Common myeloid progenitor, CD34-positive (primary cell): ENCODE data around the gene SPNS1.
"Not testable (repeated sequence)": the region's sequence is repeated elsewhere in the genome, so short reads cannot be mapped to it uniquely, and the experiment has no call there.

ENCODE experiments used
- CTCF ChIA-PET: fragments of 350-600 bp; sonication (Branson Sonifier 250); formaldehyde crosslinking; loops from one replicate; lab custom pipeline; 2021; ENCODE audit warnings: antibody characterized with exemption; lab: Charles Lee
- POLR2A ChIA-PET: fragments of 350-600 bp; sonication (Branson Sonifier 250); formaldehyde crosslinking; loops from one replicate; lab custom pipeline; 2021; ENCODE audit warnings: antibody characterized with exemption; lab: Charles Lee
- DNase-seq, 3 donors: peaks; one replicate each; pipeline versions ENCODE4 v3.0.0 to v3.0.0-alpha.2; 2013
- H3K27ac ChIP-seq, 2 experiments: 1 replicate in 1 of 2; 2 replicates in 1 of 2; pipeline ENCODE4 v1.7.0; 2013; ENCODE audit warnings: inconsistent platforms in 2 of 2, low read length in 2 of 2, mild to moderate bottlenecking in 2 of 2, low read depth in 1 of 2, moderate library complexity in 1 of 2; ENCODE audit not compliant: severe bottlenecking in 2 of 2, insufficient read depth in 1 of 2, poor library complexity in 1 of 2
- H3K27me3 ChIP-seq, 5 experiments: replicated peaks in 2 of 5; 1 replicate in 3 of 5; 2 replicates in 2 of 5; pipeline versions ENCODE4 v1.6.1 to v1.7.0; 2013; ENCODE audit warnings: low read length in 4 of 5, mild to moderate bottlenecking in 2 of 5, moderate library complexity in 2 of 5, inconsistent platforms in 1 of 5; ENCODE audit not compliant: insufficient read depth in 5 of 5, control insufficient read depth in 4 of 5
- H3K36me3 ChIP-seq, 4 experiments: 1 replicate in 2 of 4; 2 replicates in 2 of 4; pipeline versions ENCODE4 v1.6.1 to v1.7.0; 2013; ENCODE audit warnings: low read length in 3 of 4, control low read depth in 1 of 4, mild to moderate bottlenecking in 1 of 4; ENCODE audit not compliant: control insufficient read depth in 4 of 4, insufficient read depth in 4 of 4
- H3K4me1 ChIP-seq, 4 experiments: 1 replicate in 3 of 4; 2 replicates in 1 of 4; pipeline versions ENCODE4 v1.6.1 to v1.7.1; 2013; ENCODE audit warnings: low read length in 3 of 4, mild to moderate bottlenecking in 3 of 4, control low read depth in 1 of 4, inconsistent platforms in 1 of 4, moderate library complexity in 1 of 4; ENCODE audit not compliant: control insufficient read depth in 4 of 4, insufficient read depth in 4 of 4; ENCODE audit errors: control extremely low read depth in 1 of 4
- H3K4me3 ChIP-seq, 7 experiments: 1 replicate in 4 of 7; 2 replicates in 3 of 7; pipeline versions ENCODE4 v1.5.1 to v1.7.0; 2013; ENCODE audit warnings: mild to moderate bottlenecking in 7 of 7, low read length in 6 of 7, moderate library complexity in 6 of 7, inconsistent platforms in 2 of 7, low read depth in 2 of 7, control low read depth in 1 of 7; ENCODE audit not compliant: insufficient read depth in 4 of 7, control insufficient read depth in 1 of 7; ENCODE audit errors: extremely low read depth in 1 of 7
- H3K9me3 ChIP-seq, 5 experiments: 1 replicate in 4 of 5; 2 replicates in 1 of 5; pipeline versions ENCODE4 v1.6.1 to v1.7.1; 2013; ENCODE audit warnings: low read length in 4 of 5, mild to moderate bottlenecking in 2 of 5, inconsistent platforms in 1 of 5, low read depth in 1 of 5, moderate library complexity in 1 of 5; ENCODE audit not compliant: control insufficient read depth in 4 of 5, insufficient read depth in 2 of 5; ENCODE audit errors: control extremely low read depth in 1 of 5
- WGBS: methylation state at CpG from one replicate; pipeline ENCODE4 v1.1.5; 2013; ENCODE audit not compliant: insufficient coverage; 5-methylcytosine and 5-hydroxymethylcytosine counted together

The SPNS1 gene

GRCh38 chr16:28974007-28974436, 556 bp upstream of the SPNS1 start:
- ChIA-PET POLR2A (no interaction called here), CTCF (interaction anchor here (0.6 to 2.3 kb wide), 8 partner anchors 9 to 40 kb away, joined by 3 to 11 read pairs (median 4); partner anchors contain the start of gene LAT)
- Histone ChIP-seq H3K36me3 (peaks cover 2 to 17% (median 9%) of the 10 kb centered on the region in 4 experiments), H3K4me1 (peaks cover 0 to 15% (median 12%) of the 10 kb centered on the region in 4 experiments), H3K9me3 (no peaks in the 10 kb centered on the region), H3K4me3 (peak overlapping the region; percentile 82 to 99 (median 96)), H3K27me3 (no peaks in the 10 kb centered on the region), H3K27ac (peak overlapping the region; percentile 72 to 83)
- peak in 2 of 3 donors; percentile 11 to 13 for DNase-seq
- 0% methylated on average over 16 of the region's 17 CpGs for WGBS

- DNase-seq: no peak
- POLR2A ChIA-PET: no interaction called here
- Histone ChIP-seq H3K4me1 (peaks cover 0 to 15% (median 12%) of the 10 kb centered on the region in 4 experiments), H3K4me3 (peak overlapping the region; percentile 82 to 99 (median 96)), H3K27me3 (no peaks in the 10 kb centered on the region), H3K36me3 (peaks cover 2 to 21% (median 11%) of the 10 kb centered on the region in 4 experiments), H3K27ac (peak overlapping the region in 1 of 2 experiments; percentile 83), H3K9me3 (no peaks in the 10 kb centered on the region)
- 7% methylated on average over 30 of the region's 30 CpGs for WGBS
- CTCF ChIA-PET: interaction anchor here (1.0 to 2.0 kb wide), 3 partner anchors 10 to 48 kb away, joined by 3 to 5 read pairs (median 4); partner anchors contain the start of gene LAT
These were observed 601 bp downstream of the SPNS1 start for GRCh38 chr16:28975158-28975599.

GRCh38 chr16:28977703-28978662, 3.4 kb downstream of the SPNS1 start:
- no peak overlapping the region for H3K4me3 ChIP-seq
- H3K36me3 ChIP-seq: peaks cover 2 to 46% (median 26%) of the 10 kb centered on the region in 4 experiments
- peaks cover 0 to 8% (median 3%) of the 10 kb centered on the region in 5 experiments for H3K9me3 ChIP-seq
- ChIA-PET CTCF (interaction anchor here (1.1 to 2.5 kb wide), 6 partner anchors 7 to 33 kb away, joined by 3 to 9 read pairs (median 5); no protein-coding TSS in a partner anchor), POLR2A (interaction anchor here (0.7 kb wide), 1 partner anchor 149 kb away, joined by 3 read pairs; no protein-coding TSS in a partner anchor)
- no peaks in the 10 kb centered on the region for H3K27me3 ChIP-seq
- no peak overlapping the region for H3K27ac ChIP-seq
- 85% methylated on average over 10 of the region's 11 CpGs for WGBS
- no peak for DNase-seq
- peaks cover 0 to 15% (median 12%) of the 10 kb centered on the region in 4 experiments for H3K4me1 ChIP-seq

GRCh38 chr16:28980330-28980729, 5.8 kb downstream of the SPNS1 start:
- H3K4me3 ChIP-seq, POLR2A ChIA-PET, H3K27ac ChIP-seq, DNase-seq, H3K27me3 ChIP-seq, H3K9me3 ChIP-seq: not testable (repeated sequence)
- CTCF ChIA-PET: interaction anchor here (1.5 kb wide), 1 partner anchor 21 kb away, joined by 4 read pairs; no protein-coding TSS in a partner anchor
- Histone ChIP-seq H3K36me3 (peaks cover 2 to 52% (median 32%) of the 10 kb centered on the region in 4 experiments), H3K4me1 (peaks cover 0 to 24% (median 22%) of the 10 kb centered on the region in 4 experiments)
- WGBS: 92% methylated on average over 4 of the region's 7 CpGs

- ChIA-PET POLR2A (no interaction called here), CTCF (interaction anchor here (1.5 kb wide), 1 partner anchor 20 kb away, joined by 4 read pairs; no protein-coding TSS in a partner anchor)
- no peak for DNase-seq
- WGBS: 98% methylated on average over 7 of the region's 7 CpGs
- Histone ChIP-seq H3K36me3 (peaks cover 2 to 52% (median 33%) of the 10 kb centered on the region in 4 experiments), H3K27ac (no peak overlapping the region), H3K27me3 (no peaks in the 10 kb centered on the region), H3K9me3 (peaks cover 0 to 8% (median 3%) of the 10 kb centered on the region in 5 experiments), H3K4me3 (no peak overlapping the region), H3K4me1 (peaks cover 0 to 24% (median 23%) of the 10 kb centered on the region in 4 experiments)
These were observed 6.4 kb downstream of the SPNS1 start for GRCh38 chr16:28980929-28981328.

GRCh38 chr16:28981517-28981916, 6.9 kb downstream of the SPNS1 start:
- POLR2A ChIA-PET: no interaction called here
- WGBS: 98% methylated on average over 10 of the region's 12 CpGs
- Histone ChIP-seq H3K4me1 (peaks cover 0 to 25% (median 23%) of the 10 kb centered on the region in 4 experiments), H3K27me3 (no peaks in the 10 kb centered on the region), H3K9me3 (peaks cover 0 to 10% (median 4%) of the 10 kb centered on the region in 5 experiments), H3K36me3 (peaks cover 2 to 55% (median 34%) of the 10 kb centered on the region in 4 experiments), H3K4me3 (no peak overlapping the region), H3K27ac (no peak overlapping the region)
- CTCF ChIA-PET: no interaction called here
- DNase-seq: peak; percentile 36 to 65 (median 56)
